HG03575 (cell line): ENCODE results near the gene RPP25.

Source experiments
- ATAC-seq: cut with Tn5 transposase; IDR thresholded peaks from one replicate; pipeline ENCODE4 v1.9.1; 2021; ENCODE audit not compliant: unreplicated experiment, insufficient number of reproducible peaks, low FRiP score; ENCODE audit errors: extremely low read depth

The RPP25 gene, protein sequence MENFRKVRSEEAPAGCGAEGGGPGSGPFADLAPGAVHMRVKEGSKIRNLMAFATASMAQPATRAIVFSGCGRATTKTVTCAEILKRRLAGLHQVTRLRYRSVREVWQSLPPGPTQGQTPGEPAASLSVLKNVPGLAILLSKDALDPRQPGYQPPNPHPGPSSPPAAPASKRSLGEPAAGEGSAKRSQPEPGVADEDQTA

GRCh38 chr15:74956648-74957475 lies at the start of gene RPP25:
Gene RPP25 (minus strand): TSS chr15:74956772. CDS start chr15:74956583, 189 bp downstream.
- no peak for ATAC-seq

DNA sequence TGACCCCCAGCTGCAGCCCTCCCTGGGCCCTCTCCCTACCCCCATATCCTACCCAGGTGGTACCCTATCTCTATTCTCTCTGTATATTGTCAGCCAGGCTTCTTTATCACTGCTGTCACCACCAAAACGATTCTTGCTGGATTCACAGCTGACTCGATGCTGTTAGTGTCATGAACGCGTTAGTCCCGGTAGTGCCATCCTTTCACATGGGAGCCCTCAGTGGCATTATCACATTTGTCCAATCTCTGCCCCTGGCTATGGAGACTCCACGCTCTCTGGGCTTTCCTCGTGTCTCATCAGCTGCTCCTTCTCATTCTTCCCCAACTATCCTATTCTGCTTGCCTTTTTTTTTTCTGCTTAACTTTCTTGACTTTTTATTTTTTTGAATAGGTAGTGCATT lies 45.8 kb upstream of the RPP25 start:
- no peak for ATAC-seq

DNA sequence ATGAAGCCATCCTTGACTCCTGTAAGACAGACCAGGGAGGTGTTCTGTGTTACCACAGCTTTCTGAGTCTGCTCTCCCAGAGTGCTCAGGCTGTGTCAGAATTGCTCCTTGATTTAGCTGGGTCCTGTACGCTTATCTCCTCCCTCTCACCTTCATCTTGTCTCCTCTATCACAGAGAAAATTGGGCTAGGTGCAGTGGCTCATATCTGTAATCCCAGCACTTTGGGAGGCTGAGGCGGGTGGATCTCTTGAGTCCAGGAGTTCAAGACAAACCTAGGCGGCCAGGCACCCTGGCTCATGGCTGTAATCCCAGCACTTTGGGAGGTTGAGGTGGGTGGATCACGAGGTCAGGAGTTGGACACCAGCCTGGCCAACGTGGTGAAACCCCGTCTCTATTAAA lies 44.7 kb upstream of the RPP25 start:
- no peak for ATAC-seq

DNA sequence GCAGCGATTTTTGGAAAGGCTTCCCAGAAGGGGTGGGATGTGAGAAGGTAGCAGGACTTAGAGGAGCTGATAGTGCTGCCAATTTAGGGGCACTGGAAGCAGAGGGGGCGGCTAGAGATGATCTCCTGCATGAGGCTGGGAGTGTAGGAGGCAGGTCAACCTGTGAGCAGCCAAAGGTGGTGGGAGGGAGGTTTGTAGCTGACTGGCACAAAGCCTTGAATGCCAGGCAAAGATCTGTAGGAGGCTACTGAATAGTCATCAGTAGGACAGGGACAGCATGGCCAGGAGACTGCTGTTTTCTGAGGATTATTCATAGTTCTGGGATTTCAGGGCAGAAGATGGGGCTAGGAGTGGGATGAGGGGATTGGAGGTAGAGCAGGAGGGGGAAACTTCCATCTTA lies 41.0 kb upstream of the RPP25 start:
- ATAC-seq: no peak

GRCh38 chr15:74997141-74997540 lies 40.6 kb upstream of the RPP25 start:
- ATAC-seq: no peak

DNA sequence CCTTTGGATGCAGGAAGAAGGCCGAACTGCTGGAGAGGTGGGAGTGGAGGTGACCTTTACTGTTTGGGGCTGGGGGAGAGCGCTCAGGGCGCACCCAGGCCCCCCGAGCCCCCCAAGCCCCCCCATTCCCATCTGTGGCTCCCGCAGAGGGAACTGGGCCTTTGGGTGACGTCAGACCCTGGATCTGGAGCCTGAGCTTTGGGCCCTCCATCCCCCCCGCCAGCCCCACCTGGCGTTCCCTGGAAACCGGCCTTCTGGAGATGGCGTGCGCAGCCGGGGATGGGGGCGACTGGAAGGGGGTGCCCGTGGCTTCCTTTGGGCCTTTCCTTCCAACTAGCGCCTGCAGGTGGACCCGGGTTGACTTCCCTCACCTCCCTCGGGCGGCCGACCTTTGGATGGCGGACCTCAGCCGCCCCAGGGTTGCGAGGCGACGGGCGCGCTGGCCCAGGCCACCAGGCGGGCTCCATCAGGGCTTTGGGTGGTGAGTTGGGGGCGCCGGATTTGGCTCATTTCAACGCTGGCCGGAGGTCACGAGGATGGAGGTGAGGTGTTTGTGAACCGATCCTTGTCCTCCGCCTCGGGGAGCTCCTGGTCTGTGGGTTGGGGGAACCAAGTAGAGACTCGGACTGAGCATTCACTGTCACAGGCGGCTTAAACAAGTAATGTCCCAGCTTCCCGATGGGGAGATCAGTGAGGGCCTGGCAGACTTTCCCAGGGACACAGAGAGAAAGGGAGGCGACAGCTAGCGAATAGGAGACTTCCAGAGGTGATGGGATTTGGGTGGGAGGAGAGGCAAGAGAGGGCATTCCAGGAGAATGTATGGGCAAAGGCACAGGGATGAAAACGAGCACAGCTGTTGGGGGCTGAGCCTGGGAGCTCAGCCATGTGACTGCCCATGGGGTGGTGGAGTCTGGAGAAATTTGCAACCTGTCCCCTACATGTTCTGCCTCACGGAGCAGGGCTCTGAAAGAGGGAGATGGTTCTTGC lies 39.5 kb upstream of the RPP25 start:
- ATAC-seq: no peak

DNA sequence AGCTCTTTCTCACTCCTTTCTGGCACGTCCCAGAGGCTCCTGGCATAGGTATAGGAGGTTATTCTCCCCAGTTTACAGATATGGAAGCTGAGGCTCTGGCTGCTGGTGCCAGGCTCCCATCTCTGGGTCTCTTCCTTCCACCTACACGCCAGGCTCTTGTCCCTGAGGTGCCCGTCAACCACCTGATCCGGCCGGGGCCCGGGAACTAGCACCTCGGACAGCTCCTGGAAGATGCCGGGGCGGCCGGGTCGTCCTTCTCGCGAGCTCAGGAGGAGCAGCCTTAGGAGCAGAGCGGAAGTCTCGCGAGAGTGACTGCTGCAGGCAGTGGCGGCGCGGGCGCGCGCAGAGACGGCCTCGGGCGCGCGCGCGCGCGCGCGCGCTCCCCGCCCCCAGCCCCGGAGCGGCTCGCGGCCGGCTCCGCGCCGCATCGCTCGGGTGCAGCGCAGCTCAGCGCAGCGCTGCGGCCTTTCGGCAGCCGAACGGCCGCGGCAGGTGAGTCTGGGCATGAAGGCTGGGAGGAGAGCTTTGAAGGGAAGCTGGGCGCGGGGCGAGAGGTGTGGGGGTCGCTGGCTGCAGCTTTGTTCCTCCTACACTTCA lies 38.7 kb upstream of the RPP25 start, which contains the start of gene SCAMP5:
SCAMP5 (plus strand) TSS at position 382 of the 597 bp plus-strand sequence. CDS start 16,277 bp downstream, outside the sequence.
- ATAC-seq: no peak

DNA sequence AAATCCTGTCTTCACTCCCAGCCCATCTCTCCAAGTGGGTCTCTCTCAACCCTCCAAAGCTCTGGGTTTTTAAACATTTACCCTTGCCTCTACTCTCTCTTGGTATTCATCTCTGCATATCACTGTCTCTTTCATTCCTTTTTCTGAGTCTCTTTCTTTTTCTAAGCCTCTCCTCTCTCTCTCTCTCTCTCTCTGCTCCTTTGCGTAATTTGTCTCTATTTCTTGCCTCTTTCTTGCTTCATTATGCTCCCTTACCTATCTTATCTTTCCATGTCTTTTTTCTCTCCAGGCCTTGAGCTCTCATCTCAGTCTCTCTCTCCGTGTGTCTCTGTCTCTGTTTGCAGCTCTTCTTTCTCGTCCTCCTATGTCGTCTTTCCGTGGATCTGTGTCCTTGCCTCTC lies 38.1 kb upstream of the RPP25 start:
- ATAC-seq: no peak

DNA sequence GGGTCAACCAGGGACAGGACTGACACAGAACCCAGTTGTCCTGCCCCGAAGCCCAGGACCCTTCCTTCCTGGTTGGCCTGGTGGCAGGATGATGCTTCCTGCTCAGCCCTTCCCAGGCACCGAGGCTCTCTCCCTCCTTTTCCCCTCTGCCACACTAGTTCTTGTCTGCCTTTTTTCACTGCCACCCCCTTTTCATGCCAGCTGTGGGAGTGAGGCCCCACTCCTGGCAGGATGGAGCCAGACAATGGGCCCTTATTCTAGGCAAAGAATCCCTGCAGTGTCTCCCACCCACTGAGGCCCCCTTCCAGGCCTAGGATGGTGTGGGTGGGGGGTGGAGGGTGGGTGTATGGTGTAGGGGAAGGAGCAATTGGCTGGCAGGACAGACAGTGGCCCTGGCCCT lies 37.7 kb upstream of the RPP25 start:
- ATAC-seq: no peak

GRCh38 chr15:74992619-74993018 lies 36.0 kb upstream of the RPP25 start:
- ATAC-seq: no peak

DNA sequence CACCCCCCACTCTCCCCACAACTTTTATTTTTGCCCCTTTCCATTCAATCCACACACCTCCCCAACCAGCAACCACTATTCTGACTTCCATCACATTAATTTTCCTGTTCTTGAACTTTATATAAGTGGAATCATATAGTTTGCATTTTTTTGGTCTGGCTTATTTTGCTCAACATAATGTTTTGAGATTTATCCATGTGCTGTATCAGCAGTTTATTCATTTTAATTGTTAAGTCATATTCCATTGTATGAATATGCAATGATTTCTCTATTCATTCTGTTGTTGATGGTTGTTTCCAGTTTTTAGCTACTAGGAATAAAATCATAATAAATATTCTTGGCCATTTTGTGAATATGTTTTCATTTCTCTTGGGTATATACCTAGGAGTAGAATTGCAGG lies 33.0 kb upstream of the RPP25 start:
- ATAC-seq: no peak

DNA sequence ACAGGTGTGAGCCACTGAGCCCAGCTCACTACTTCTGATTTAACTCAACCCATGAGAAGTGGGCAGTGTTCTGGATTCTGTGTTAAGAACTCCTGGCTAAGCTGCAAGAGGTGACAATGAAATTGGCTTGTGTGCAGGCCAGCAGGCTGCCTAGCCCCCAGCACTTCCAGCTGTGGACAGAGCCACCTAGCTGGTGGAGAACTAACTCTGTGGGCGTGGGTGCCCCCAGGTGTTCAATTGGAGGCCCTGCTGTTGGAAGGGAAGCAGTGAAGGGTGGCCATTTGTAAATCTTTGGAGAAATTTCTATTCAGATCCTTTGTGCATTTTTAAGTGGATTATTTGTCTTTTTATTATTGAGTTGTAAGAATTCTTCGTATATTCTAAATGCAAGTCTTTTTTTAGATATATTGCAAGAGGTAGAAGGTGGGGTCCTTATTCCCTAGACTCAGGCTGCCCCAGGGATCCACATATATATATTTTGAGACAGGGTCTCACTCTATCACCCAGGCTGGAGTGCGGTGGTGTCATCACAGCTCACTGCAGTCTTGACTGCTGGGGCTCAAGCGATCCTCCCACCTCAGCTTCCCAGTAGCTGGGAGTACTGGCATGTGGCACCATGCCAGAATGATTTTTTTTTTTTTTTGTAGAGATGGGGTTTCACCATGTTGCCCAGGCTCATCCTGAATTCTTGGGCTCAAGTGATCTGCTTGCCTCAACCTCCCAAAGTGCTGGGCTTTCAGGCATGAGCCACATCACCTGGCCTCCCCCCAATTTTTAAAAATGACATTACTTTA lies 31.6 kb upstream of the RPP25 start:
- no peak for ATAC-seq

DNA sequence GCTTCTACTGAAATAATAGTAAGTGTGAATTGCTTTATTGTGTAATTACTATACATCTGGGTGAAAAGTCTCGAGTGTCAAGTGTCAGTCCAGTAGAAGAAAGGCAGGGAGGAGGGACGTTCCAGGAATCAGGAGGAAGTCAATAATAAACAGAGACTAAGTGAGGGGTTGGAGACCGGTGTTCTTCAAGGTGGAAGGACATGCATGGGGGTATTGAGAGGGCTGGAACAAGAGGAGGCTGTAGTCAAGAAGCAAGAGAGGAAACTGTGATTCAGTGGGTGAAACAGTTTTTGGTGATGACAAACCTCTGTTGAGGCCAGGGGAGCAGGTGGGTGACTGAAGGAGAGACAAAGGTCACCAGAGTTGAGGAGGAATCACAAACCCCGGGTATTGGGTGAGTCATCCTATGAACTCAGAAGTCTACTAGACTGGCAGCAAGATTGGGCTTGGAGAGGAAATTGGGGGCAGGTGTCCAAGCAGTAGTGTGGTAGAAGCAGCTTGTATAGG lies 27.2 kb upstream of the RPP25 start:
- no peak for ATAC-seq

DNA sequence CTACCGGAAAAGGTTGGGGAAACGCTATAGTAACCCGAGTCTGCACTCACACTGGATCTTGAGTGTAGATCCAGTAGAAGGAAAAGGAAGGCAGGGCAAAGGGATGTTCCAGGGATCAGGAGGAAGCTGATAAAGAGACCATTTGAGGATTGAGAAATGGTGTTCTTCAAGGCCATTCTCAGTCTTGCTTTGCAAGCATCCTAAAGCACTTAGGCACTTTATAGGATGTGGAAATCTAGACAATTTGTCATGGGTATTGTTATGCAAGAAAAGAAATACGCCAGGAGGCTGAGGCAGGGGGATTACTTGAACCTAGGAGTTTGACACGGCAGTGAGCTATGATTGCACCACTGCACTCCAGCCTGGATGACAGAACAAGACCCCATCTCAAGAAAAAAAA lies 25.6 kb upstream of the RPP25 start:
- no peak for ATAC-seq

DNA sequence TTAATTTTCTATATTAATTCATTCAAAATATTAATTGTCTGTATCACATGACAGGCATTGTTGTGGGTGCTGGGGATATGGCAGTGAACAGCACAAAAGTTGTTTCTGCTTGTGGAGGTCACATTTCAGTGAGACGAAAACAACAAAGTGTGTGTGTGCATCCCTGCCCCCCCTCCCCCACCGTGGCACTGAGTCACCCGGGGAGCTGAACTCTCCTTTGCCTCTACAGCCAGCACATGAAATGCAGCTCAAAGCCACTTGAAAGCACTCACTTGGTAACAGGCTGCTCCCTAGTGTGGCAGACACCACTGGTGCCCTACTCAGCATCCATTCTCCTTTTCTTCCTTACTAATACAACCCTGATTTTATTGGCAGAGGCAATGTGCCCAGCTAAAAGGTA lies 21.9 kb upstream of the RPP25 start:
- ATAC-seq: no peak

GRCh38 chr15:74978077-74978476 lies 21.5 kb upstream of the RPP25 start:
- no peak for ATAC-seq

GRCh38 chr15:74977599-74977998 lies 21.0 kb upstream of the RPP25 start:
- no peak for ATAC-seq

DNA sequence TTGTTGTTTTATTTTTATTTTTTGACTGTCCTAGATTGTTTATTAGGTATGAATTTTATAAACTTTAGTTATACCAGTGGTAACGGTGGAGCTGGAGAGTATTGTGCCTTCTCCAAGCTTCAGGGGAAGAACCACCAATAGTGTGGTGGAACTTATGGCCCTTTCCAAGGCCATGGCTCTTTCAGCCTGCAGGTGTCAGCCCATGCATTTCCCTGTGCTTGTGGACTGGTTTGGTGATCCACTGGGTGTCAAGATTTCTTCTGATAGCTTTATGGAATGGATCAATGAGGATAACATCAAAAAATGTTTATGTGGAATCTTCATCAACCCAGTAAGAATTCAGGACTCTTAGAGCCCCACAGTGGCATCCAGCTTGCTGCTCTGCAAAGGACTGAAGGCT lies 19.6 kb upstream of the RPP25 start:
- no peak for ATAC-seq
